Activated T-cell treated with anti-CD3 and anti-CD28 coated beads for 4 hours (primary cell): ENCODE data around the gene PYGO2.
"Not testable (repeated sequence)": the region's sequence is repeated elsewhere in the genome, so short reads cannot be mapped to it uniquely, and the experiment has no call there.

Source experiments
- DNase-seq: peaks from one replicate; pipeline ENCODE4 v3.0.0-alpha.2; 2020

Gene PYGO2

GRCh38 chr1:154999571-155000410, 38.2 kb upstream of the PYGO2 start:
- DNase-seq: no peak

- DNase-seq: peak; percentile 63
Measured at GRCh38 chr1:154998818-154999570, 37.4 kb upstream of the PYGO2 start.

- DNase-seq: no peak
Measured at GRCh38 chr1:154998201-154998780, 36.7 kb upstream of the PYGO2 start.

GRCh38 chr1:154996966-154997701, 35.6 kb upstream of the PYGO2 start:
- DNase-seq: no peak

GRCh38 chr1:154995301-154995983, 33.9 kb upstream of the PYGO2 start:
- DNase-seq: not testable (repeated sequence)

- DNase-seq: no peak
Measured at GRCh38 chr1:154994591-154994990, 33.0 kb upstream of the PYGO2 start.

GRCh38 chr1:154994269-154994587, 32.6 kb upstream of the PYGO2 start:
- no peak for DNase-seq

GRCh38 chr1:154993572-154994268, 32.1 kb upstream of the PYGO2 start, which contains the start of gene LENEP:
LENEP (plus strand) TSS chr1:154993586; CDS start chr1:154993608, 22 bp downstream.
- DNase-seq: no peak

- no peak for DNase-seq
Measured at GRCh38 chr1:154992721-154993571, 31.4 kb upstream of the PYGO2 start.

- no peak for DNase-seq
Measured at GRCh38 chr1:154990276-154990675, 28.7 kb upstream of the PYGO2 start.

GRCh38 chr1:154989195-154989860, 27.7 kb upstream of the PYGO2 start:
- DNase-seq: no peak

- no peak for DNase-seq
Measured at GRCh38 chr1:154988058-154988954, 26.7 kb upstream of the PYGO2 start.

GRCh38 chr1:154987326-154987725, 25.7 kb upstream of the PYGO2 start:
- DNase-seq: no peak

- not testable (repeated sequence) for DNase-seq
Measured at GRCh38 chr1:154986736-154987135, 25.2 kb upstream of the PYGO2 start.

GRCh38 chr1:154983776-154984466, 22.3 kb upstream of the PYGO2 start:
- DNase-seq: no peak

- DNase-seq: peak; percentile 94
Measured at GRCh38 chr1:154982897-154983648, 21.5 kb upstream of the PYGO2 start, which contains the start of gene FLAD1. FLAD1 (plus strand) TSS chr1:154983344; CDS start chr1:154983695, 351 bp downstream.

- no peak for DNase-seq
Measured at GRCh38 chr1:154982341-154982740, 20.8 kb upstream of the PYGO2 start.

GRCh38 chr1:154978360-154978759, 16.8 kb upstream of the PYGO2 start:
- no peak for DNase-seq
